Activated CD4-positive, alpha-beta T cell treated with anti-CD3 and anti-CD28 coated beads, Interleukin-2, Interleukin-6, amounts not matched to agents 100 ng/mL and 50 ng/mL, durations not matched to agents 16 hours and 8 hours (primary cell): Measurements from ENCODE around the gene MBLAC2.

Experiments used
- DNase-seq: peaks from one replicate; pipeline ENCODE4 v3.0.0-alpha.2; 2020

The MBLAC2 gene

DNA sequence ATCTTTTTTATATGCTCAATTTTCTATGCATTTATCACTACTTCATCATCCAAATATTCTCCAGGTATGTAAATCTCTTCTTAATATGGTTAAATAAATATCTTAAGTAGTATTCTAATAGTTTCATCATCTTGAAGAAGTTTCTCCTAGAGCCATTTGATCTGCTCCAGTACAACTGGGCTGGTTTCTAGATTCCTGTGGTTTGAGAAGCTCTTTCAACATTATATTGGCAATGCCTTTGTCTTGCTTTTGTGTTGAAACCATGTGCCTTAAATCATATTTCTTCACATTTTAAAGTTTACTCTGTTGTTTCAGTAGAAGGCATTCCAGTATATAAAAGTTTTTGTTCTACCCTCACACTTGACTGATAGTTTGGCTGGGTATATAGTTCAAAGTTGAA, 27.6 kb downstream of the MBLAC2 start:
- DNase-seq, result no peak

DNA sequence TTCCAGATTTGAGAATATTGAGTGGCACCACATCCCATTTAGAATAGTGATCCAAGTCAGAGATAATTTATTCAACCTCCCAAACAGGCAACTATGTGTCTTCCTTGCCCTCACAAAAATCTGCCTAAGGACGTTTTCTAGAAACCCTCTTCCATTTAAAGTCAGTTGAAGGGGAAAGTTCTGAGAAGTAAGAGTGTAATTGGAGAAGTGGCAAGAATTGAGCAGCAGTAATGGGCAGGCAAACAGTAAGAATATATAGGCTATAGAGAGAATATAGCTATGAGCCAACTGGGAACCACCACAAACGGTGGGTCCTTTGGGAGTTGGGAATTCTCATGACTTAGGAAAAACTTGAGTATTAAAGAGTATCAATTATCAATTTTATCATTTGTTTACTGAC, 33.9 kb downstream of the MBLAC2 start:
- no peak for DNase-seq

DNA sequence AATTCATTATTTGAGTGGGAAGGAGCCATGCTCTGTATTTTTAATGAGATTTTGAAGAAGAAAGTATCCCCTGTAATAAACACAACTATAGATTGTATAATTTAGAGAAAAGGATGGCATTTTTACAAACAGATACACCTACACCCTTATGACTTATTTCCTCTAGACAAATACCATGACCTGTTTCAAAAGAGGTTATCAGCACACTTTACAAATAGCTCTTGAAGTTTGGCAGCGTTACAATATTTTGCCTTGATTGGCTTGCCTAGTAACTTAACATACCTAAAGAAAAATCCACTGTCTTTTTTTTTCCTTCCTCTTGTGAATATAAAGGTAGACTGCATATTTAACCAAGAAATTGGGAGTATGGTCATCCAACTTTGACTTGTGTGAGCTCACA, 36.5 kb downstream of the MBLAC2 start:
- no peak for DNase-seq

DNA sequence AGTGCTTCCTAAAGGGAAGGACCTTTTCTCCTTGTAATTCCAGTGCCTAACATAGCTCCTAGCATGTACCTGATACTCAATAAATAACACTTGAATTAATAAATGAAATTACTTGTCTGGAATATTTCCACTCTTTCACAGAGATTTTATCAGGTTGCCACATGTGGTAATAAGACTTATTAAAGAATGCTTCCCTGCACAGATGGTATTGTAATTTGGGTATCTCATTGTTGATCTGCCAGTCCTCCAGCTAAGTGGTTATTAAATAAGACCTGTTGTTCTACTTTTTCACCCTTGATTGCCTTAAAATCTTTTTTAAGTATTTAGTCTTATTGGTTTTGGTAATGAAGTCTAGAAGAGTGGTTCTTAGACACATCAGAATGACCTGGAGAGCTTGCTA, 36.9 kb downstream of the MBLAC2 start:
- DNase-seq, result no peak

DNA sequence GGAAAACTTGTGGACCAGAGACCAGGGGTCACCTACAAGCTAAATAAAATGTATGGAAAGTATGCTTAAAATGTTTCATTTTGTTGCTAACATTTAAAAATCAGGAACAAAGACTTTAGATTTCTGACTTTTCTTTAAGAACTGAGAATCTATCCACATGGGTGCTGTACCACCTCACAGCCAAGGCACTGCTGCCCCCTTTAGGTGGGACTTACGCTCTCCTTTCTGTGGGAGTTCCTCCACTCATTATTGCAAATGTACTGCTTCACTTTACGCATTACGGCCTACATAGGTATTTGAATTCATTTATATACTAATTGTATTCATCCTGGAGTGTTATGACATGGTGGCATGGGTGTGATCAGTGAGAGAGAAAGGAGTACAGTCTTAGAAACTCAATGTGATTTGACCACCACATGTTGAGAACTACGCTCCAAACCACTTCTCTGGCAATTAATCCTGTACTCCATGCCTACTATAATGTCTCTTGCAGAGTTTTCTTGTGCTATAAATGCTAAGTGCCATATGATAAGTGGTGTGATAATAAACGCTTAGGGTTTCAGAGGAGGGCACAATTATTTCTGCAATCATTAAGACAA, 40.4 kb downstream of the MBLAC2 start:
- peak; percentile 59 for DNase-seq

DNA sequence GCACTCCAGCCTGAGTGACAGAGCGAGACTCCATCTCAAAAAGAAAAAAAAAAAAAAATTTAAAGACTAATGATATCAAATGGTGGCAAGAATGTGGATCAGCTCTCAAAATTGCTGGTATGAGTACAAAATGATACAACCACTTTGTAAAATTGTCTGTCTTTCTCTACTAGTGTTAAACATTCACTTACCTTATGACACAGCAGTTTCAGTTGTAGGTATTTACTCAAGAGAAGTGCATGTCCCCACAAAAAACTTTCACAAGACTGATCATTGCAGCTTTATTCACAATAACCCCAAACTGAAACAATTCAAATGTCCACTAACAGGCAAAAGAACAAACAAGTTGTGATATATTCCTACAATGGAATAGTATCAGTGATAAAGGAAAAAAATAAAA, 50.3 kb downstream of the MBLAC2 start:
- peak; percentile 7 for DNase-seq

DNA sequence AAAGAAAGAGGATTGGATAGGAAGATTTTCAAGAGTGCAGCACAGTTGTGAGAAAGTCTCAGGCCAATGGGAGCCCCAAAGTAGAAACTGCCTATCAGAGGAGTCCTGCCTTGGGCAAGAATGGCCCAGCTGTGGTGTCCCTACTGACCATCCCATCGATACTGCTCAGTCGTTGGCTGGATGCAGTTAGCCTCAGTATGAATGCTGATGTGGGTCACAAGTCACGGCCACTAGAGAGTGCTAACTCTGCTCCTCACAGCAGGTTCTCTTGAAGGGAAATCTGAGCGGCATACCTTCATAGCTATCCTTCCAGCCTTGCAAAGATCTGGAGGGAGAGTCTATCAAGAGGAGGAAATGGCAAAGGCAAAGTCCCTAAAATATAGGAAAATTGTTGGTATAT, 53.4 kb downstream of the MBLAC2 start:
- DNase-seq, result no peak

DNA sequence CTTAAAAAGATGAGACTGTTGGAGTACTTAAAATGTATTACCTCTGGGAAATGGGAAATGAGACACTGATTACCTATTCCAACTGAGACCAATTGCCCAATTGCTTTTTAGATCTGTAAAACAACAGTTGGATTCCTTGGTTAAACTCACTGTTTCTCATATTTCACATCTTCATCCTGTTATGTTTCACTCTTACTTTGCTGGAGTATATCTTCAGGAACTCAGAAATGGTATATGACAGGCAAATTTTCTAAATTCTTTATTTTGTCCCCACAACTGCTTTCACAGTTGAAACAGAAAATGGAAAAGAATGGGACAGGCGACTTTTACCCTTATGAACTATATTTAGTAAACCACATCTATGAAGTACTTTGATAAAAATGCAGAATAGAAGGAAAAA, 56.4 kb downstream of the MBLAC2 start:
- DNase-seq, result no peak

DNA sequence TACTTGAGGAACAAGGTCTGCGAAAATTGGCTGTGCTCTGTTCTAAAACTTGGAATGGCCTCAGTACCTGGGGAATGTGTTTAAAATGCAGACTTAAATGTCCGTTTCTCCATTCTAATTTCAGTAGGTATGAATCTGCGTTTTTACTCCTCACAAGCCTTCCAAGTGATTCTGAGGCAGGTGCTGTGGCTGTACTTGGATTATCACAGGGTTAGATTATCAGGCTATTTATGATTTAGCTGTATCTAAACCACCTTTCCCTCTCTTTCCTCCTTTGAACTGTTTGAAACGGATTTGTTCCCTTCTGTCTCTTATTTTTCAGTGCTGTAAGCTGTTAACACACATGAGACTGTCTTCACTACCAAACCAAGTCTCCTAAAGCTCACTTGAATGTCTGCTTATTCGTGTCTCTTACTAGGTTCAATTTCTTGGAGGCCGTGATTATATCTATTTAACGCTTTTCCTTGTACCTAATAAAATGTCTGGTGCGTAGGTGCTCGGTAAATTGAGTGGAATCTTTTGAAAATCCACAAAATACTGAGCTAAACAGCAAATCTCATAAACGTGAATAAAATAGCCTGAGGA, 64.3 kb downstream of the MBLAC2 start:
- peak; percentile 1 for DNase-seq

DNA sequence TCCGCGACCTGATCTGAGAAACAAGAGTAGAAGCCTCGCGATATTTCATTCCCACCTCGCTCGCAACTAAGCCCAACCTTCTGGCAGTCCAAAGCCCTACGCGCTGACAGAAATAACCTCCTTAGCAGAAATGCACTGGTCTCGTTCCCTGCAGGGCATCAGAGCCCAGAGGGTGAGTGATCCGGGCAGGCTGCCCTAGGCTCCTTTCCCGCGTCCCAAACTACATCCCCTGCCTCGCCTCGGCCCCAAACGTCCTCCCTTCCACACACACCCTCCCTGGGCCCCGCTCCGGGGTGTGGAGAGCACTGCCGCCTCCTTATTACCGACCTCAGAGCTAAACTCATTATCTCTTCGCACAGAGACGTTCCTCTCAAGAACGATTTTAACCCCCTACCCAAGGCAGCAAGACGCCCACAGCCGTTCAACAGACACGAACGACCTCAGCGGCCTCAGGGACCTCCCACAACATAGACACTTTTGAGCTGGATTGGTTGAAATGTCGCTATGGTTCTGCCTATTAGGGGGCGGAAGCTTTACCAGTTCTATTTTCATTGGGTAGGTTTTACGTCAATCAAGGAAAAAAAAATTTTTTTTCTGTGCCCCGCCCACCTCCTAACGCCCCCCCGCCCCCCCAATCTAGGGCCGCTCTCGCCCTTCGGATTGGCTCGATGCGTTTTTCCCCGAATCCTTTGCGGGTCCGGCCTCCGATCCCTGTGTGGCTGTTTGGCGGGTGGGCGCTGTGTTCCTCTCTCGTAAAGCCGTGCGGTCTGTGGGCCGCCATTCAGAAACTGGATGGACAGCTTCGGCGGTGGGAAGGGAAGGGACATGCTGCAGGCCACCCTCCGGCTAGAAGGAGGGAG, 65.0 kb downstream of the MBLAC2 start, which contains the start of gene CETN3:
TSS of gene CETN3 (minus strand) at position 439 of the 860 bp plus-strand sequence. CDS start at position 344, 95 bp downstream.
- peak; percentile 94 for DNase-seq

DNA sequence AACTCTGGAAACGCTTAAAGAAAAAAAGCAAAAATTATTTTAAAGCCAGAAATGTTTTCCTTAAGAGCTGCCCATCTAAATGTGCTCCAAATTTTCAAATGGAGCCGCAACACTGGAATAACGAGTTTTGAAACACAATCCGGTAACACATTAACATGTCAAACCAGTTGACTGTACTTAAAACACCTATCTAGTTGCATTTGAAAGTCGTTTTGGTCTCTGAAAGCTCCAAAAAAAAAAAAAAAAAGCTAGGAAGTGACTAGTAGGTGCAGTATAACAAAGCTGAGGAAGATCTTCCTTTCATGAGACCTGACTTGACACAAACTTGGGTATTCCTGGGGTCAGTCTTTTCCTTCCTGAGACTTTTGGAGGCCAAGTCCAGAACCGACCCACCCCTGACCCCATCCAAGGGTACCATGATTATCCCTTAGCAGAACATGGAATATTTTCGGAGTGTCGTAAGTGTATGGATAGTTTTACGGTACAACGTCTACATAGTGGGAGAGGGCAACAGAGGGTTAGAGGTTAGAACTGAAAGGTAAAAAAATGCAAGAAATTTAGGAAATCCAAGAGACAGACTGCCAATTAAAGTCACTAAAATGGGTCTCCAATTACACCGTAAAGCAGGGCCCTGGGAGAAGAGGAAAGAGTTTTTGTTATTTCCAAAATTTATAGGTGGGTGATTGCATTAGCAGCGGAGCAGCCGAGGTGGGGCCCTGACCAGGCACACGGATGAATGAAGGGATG, 65.8 kb downstream of the MBLAC2 start:
- no peak for DNase-seq
